Endometrial microvascular endothelial cells (primary cell): ENCODE measurements around the gene VAPB. TPM values are rescaled to one million over a fixed set of nuclear protein-coding genes. Genes with fewer than 3 reads are reported as not detected.

Experiments
- in situ Hi-C: cut with HindIII; loops from 2 replicates; pipeline ENCODE4 v1.10.0; 2017; ENCODE audit warnings: low sequenced_read_pairs, low pct_unique_long_range_greater_than_20kb; ENCODE audit errors: inconsistent ontology term
- total RNA-seq: library from RNA; depleted of rRNA; stranded (reverse); fragments of >200 nt; gene quantifications from one replicate; pipeline ENCODE4 v1.2.3, GENCODE V29; 2015; ENCODE audit errors: inconsistent ontology term

The VAPB gene
- total RNA-seq, 1 donor from 2014 or later = 20.3 TPM

DNA sequence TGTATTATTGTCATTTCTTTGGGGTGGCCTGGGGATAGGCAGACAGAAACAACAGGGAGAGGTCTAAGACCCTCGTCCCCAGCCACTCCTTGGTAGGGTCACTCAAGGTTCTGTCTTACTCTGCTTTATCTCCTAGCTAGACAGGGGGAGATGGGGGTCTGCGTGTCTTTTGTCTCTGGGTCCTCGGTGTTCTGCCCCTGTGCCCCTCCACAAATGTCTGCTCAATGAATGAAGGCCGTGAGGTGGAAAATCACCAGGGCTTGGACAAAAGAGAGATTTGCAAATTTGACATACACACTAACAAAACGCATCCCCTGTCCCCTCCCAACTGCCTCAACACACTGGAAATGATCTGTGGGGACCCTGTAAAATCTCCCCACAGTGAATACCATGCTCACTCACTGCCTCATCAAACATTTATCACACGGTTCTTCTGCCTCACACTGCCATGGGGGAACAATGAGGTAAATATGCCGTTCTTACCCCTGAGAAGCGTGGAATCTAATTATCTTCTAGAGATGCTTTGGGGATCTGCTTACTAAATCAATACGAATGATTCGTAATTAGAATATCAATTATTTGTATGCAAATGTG, 13.2 kb upstream of the VAPB start:
- in situ Hi-C loops = no loop called here

DNA sequence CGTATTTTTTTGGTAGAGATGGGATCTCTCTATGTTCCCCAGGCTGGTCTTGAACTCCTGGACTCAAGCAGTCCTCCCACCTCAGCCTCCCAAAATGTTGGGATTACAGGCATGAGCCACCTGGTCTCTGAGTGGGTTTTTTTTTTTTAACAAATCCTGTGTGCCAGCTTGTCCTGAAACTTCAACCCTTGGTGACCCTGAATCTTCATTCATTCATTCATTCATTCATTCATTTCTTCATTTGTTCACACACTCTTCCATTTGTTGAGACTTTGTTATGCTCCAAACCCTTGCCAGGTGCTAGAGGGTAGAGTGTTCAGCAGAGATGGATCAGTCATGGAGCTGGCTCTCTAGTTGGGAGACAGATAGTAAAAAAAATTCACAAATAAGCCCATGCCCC, 12.0 kb upstream of the VAPB start:
- in situ Hi-C loops = no loop called here

DNA sequence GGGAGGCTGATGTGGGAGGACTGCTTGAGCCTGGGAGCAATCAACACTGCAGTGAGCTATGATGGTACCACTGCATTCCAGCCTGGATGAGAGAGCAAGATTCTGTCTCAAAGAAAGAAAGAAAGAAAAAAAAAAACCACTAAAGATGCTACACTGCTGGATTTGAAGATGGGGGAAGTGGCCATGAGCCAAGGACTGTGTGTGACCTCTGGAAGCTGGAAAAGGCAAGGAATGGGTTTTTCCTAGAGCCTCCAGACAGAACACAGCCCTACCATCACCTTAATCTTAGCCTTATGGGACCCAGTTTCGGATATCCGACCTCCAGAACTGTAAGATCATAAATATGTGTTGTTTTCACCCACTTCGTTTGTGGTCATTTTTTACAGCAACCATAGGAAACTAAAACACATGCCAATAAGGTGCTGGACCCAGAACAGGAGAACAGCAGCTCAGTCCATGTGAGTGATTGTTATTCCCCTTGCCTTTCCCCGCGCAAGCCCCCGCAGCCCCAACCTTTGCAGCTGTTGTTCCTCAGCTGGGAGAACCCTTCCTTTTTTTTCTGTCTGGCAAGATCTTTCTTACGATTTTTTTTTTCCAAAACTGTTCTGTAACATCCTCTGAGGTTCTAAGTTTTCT, 11.1 kb upstream of the VAPB start:
- in situ Hi-C loops = no loop called here

DNA sequence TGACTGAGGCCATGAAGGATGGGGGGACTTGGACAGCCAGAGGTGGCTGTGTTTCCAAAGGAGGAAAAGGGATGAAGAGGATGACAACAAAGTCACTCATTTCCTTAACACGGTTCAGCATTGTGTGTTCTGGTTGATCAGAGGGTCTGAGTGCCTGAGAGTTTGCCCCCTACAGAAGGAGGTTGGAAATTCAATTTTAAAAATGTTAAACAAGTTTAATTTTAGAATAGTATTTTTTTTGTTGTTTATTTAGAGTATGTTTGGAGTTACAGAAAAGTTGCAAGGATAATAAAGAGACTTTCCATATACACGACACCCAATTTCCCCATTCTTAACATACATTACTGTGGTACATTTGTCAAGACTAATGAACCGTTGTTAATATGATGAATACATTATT, 10.3 kb upstream of the VAPB start:
- in situ Hi-C loops = no loop called here

DNA sequence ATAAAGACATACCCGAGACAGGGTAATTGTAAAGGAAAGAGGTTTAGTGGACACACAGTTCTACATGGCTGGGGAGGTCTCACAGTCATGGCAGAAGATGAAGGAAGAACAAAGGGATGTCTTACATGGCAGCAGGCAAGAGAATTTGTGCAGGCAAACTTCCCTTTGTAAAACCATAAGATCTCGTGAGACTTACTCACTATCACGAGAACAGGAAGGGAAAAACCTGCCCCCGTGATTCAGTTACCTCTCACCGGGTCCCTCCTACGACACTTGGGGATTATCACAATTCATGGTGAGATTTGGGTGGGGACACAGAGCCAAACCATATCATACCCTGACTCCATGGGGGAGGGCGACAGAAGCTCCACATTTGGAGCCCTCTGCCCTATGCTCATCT, 7.4 kb upstream of the VAPB start:
- in situ Hi-C loops = no loop called here

DNA sequence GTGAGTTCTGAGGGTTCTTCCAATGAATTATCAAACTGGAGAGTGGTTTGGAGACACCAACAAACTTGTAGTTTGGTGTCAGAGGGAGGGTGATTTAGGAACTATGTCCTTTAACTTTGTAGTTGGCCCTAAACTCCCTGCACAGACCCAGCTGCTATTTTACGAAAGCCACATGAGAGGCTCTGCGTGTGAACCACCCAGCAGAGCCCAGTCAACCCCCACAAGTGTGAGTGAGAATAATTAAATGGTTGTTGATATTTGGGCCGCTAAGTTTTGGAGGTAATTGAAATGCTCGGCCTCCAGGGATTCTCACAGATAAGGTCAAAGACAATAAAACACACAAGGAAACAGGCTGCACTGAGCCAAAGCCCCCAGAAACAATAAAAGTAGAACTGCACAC, 6.9 kb upstream of the VAPB start:
- in situ Hi-C loops = no loop called here

DNA sequence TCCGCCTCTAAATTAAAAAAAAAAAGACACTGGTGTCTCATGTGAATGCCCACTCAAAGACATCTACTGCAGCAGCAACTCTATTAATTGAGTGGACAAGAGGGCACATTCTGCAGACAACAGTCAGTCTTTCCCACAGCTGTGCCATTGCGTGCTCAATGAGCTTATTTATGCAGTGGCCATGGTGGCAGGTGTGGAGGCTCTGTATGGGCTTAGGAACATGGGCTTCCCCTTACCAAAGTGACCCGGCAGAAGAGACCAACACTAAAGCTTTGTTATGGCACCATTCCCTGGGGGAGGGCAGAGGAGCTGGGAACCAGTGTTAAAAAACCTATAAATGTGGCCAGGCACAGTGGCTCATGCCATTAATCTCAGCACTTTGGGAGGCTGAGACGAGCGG, 4.2 kb upstream of the VAPB start:
- in situ Hi-C loops = no loop called here

DNA sequence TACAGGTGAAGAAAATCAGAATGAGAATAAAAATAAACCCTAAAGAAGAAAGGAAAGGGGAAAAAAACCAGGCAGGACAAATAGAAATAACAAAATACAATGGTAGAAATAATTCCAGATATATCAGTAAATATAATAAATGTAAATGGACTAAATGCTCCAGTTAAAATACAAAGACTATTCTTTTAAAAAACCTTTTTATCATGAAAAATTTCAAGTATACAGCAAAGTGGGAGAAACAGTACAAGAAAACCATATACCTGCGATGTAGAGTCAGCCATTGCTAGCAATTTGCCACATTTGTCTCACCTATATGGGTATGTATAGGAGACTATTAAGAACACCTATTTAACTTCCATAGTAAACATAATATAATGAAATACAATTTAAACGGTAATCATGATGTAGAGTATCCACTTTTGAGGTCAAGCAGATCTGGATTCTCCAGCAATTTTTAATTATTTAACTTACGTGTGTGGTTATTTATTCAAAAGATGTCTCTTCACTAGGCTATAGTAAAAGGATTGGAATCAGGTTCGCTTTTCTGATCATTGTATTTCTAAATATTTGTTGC, 914 bp upstream of the VAPB start:
- in situ Hi-C loops = no loop called here

DNA sequence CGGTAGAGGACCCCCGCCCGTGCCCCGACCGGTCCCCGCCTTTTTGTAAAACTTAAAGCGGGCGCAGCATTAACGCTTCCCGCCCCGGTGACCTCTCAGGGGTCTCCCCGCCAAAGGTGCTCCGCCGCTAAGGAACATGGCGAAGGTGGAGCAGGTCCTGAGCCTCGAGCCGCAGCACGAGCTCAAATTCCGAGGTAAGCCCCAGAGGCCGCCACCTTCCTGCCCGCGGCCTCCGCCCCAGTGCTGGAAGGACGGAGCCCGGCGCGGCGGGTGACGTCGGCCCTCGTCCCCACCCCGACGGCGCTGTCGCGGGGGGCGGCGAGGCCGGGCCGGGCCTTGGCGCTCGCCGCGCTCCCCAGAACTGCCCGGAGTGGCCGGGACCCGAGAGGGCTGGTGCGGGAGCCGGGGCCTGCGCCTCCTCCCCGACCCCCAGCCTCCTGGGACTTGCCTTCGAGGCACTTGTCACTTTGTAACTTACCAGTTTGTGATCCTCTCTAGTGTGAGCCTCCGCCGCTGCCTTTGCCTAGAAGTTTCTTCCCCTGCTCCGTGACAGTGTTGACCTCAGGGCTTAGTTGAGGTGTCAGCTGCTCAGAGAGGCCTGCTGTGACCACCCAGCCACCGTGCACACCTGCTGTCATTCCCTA, 417 bp downstream of the VAPB start:
- in situ Hi-C loops = no loop called here

DNA sequence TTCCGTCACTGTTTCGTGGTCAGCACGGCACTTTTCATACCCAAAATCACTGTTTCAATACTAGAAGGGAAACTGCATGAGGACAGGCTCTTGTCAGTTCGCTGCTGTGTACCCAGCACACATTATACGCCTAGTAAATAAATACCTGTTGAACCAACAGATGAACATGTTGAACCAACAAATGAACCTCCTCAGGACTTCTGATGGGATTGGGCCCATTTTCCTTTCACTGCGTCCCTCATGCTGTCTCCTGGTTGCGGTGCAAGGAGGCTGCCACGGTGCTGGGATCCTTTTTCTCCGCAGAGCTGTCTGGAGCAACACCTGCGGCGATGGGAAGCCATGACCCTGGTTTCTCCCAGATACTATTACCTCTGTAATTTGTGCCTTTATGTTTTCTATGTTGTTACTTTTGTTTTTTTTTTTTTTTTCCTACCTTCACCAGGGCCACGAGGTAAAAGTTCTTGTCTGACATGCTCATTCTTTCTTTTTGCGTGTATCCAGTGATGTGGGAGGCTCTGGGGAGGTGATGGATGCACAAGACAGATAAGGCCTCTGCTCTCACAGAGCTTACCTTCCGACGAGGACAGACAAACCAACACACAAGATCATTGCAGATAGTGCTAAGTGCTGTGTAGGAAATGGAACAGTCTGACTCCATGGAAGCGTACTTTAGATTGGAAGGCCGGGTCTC, 1.1 kb downstream of the VAPB start:
- in situ Hi-C loops = no loop called here

DNA sequence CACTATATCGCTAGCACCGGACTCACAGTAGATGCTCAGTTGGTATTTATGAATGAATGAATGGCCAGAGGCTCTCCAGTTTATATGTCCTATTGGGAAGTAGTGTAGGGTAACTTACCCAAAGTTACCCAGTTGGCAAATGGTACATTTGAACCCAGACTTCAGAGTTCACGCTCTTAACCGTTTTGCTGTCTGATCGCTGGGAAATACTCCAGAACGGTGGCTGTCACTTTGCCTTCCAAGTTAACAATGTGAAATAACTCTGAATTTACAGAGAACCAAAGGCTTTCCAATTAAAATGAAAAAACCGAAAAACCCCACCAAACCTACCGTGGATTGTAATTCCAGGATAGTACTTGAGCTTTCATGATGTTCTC, 1.6 kb downstream of the VAPB start:
- in situ Hi-C loops = no loop called here

DNA sequence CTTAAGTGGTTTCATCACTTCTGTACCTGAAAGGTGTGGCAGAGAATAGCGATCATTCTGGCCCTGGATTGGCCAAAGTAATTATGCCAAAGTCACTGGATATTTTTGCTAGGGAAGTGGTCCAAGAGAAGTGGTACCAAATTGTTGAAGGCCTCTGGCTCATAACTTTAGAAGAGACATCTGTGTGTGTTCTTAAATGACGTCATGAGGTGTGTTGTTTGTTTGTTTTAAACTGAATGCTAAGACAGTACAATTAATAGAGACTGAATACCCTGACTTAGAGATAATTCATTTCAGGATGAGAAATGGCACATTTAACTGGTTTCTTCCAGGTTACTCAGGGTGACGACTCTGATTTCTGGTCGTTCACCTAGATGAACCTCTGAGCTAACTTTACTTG, 3.3 kb downstream of the VAPB start:
- in situ Hi-C loops = no loop called here

DNA sequence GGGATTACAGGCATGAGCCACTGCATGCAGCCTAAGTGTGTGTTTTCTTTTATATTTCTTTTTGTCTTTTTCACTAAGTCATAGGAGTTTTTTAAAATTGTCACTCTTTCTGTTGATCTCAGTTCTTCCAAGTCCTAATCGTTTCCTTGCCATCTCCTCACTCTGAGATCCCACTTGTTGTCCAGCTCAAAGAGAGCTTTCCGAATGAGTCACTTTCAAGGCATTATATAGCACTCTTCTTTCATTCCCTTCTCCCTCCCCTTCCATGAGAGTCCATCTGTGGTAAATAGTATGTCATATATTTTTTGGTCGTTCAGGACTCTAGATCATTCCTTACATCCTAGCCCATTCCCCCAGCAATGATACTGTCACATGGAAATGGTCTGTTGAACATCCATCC, 4.3 kb downstream of the VAPB start:
- in situ Hi-C loops = no loop called here

DNA sequence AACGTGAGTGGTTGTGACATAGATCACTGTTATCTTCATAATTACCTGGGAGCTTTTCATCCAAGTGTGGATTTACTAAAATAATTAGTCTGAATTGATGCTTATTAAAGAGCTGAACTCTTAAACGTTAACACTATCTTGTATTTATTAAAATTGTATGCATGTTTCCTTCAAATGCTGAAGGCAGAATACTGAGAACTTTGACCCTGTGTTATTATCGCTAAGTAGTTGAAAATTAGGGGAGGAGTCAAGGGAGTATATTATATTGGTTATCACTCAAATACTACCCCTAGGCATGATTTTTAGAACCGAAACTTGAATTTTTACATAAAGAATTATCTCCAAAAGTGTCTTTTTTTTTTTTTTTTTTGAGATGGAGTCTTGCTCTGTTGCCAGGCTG, 5.8 kb downstream of the VAPB start:
- in situ Hi-C loops = no loop called here

DNA sequence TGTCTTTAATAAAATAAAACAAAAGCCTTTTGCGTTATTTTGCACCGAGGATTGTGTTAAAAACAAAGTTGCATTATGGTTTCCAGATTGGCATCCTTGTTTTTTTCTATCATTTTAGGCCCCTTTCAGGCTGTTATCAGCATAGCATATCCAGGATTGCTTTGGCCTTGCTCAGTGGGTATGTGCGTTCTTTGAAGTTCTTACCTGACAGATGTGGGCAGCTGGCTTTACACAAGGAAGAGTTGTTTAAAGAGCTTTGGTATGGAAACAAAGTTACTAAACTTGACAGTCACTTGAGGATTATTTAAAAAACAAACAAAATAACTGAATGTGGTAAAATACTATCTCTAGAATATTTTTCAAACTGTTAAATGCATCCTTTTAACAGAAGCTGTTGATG, 6.6 kb downstream of the VAPB start:
- in situ Hi-C loops = no loop called here

DNA sequence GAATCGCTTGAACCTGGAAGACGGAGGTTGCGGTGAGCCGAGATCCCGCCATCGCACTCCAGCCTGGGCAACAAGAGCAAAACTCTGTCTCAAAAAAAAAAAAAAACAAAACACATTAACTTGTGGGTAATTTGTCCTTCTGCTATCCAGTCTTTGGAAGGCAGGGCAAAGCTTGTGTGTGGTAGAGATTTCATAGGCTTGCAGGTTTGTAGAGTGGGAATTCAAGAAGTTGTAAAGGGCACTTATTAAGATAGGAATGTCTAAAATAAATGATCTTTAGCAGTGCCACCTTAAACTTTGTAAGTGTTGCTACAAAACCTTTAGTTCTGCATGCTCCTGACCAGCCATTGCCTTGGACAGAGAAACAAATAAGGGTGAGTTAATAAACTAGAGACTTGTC, 8.4 kb downstream of the VAPB start:
- in situ Hi-C loops = no loop called here

DNA sequence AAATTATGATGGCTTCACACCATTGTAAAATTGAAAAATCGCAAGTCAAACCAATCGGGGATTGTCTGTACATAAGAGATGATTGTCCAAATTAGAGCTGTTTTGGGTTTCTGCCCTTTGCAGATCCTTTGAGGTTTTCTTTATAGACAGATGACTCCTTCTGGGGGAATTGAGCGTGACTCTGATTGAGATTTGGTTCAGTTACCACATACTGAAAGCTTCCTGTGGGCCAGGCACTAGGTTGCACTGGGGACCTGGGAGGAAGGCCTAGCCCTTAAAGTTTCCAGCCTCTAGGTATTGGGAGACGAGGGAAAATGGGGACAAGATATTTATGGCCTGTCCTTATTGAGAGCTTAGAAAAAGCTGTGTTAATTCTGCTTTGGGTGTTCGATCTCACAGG, 9.2 kb downstream of the VAPB start:
- in situ Hi-C loops = no loop called here

DNA sequence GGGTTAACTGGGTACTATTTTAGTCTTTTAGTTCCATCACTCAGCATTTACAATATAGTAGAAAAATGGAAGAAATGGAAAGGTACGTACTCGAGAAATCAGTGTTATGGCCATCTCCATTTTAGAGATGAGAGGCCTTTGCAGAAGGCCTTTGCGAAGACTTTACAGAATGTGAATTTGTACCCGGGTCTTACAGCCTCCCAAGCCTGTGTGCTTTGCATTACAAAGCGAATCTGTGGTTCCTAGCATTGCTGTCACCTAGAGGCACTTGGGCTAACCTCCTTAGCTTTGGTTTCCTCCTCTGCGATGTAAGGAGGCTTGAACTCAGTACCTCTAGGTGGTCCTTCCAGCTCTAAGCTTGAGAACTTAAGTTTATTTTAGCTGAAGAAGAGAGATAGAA, 10.9 kb downstream of the VAPB start:
- in situ Hi-C loops = no loop called here

DNA sequence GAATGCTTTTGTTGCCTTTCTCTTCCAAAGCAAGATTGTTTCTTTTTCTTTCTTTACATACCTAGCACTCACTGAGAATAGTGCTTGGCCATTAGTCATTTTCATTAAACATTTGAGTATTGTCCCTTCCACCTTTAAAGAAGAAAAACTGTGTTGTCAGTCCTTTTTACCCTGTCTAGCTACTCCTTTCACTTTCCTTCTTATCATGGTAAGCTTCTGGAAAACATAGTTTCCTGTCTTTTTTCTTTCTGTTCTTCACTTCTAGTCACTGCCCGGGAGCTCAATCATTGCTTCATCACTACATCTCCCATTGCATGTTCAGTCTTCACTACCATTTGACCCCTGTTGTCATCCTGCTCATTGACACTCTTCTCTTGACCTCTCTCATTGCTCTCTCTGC, 12.1 kb downstream of the VAPB start:
- in situ Hi-C loops = no loop called here

DNA sequence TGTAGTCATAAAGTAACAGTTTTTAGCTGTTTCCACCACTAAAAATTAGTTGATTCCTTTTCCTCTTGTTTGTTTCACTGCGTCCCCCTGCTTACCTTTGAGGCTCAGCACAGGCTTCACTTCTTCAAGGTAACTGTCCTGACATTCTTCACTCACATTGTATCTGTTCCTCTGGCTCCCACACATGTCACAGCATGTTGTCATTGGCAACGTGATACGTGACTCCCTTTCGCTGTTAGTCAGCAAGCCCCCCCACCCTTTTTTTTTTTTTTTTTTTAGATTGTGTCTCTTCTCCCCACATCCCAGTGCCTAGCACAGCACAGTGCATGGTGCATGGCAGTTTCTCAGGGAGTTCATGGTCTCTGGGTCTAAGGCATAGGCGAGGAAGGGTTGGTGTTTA, 13.3 kb downstream of the VAPB start:
- in situ Hi-C loops = no loop called here
